HepG2 (cell line): ENCODE data around the gene SPRN. TPM values are rescaled to one million over a fixed set of nuclear protein-coding genes. Genes with fewer than 3 reads are reported as not detected.
A peak's percentile ranks its signal among the peaks of the same experiment; 100 is the strongest.

Source experiments
- ARNTL ChIP-seq: sonication (generic); formaldehyde crosslinking; IDR thresholded peaks from 2 replicates; pipeline ENCODE4 v1.4.0; 2020; ENCODE audit warnings: mild to moderate bottlenecking, missing genetic modification reagents
- JUND ChIP-seq: sonication (generic); formaldehyde crosslinking; IDR thresholded peaks from 2 replicates; pipeline ENCODE4 v1.8.0; 2022; ENCODE audit warnings: mild to moderate bottlenecking, missing genetic modification reagents
- NFIC ChIP-seq: IDR thresholded peaks from 2 replicates; pipeline ENCODE4 v1.6.1; 2012; ENCODE audit warnings: mild to moderate bottlenecking, low read length, inconsistent platforms
- NR1H2 ChIP-seq: sonication (generic); formaldehyde crosslinking; IDR thresholded peaks from 2 replicates; pipeline ENCODE4 v1.8.1; 2022; ENCODE audit warnings: low read depth, missing genetic modification reagents, borderline replicate concordance
- SALL1 ChIP-seq: sonication (generic); formaldehyde crosslinking; IDR thresholded peaks from 2 replicates; pipeline ENCODE4 v1.8.0; 2022; ENCODE audit warnings: mild to moderate bottlenecking, missing genetic modification reagents
- SRSF4 ChIP-seq: fragments of 200-400 bp; formaldehyde crosslinking; IDR thresholded peaks from one replicate; pipeline ENCODE4 v1.6.1; 2018; ENCODE audit warnings: mild to moderate bottlenecking, low read depth, low read length, moderate library complexity; ENCODE audit not compliant: poor library complexity, severe bottlenecking
- ZBTB42 ChIP-seq: sonication (generic); formaldehyde crosslinking; IDR thresholded peaks from 2 replicates; pipeline ENCODE4 v1.5.0; 2020; ENCODE audit warnings: mild to moderate bottlenecking, missing genetic modification reagents
- ZNF34 ChIP-seq: sonication (generic); formaldehyde crosslinking; IDR thresholded peaks from 2 replicates; pipeline ENCODE4 v1.4.0; 2020; ENCODE audit warnings: mild to moderate bottlenecking, missing genetic modification reagents, borderline replicate concordance
- ZNF350 ChIP-seq: sonication (generic); formaldehyde crosslinking; IDR thresholded peaks from 2 replicates; pipeline ENCODE4 v1.4.0; 2020; ENCODE audit warnings: mild to moderate bottlenecking, low read depth, missing genetic modification reagents, borderline replicate concordance
- ZNF501 ChIP-seq: sonication (generic); formaldehyde crosslinking; IDR thresholded peaks from 2 replicates; pipeline ENCODE4 v1.5.1; 2020; ENCODE audit warnings: mild to moderate bottlenecking, moderate library complexity, missing genetic modification reagents
- ZNF510 ChIP-seq: sonication (generic); formaldehyde crosslinking; IDR thresholded peaks from 2 replicates; pipeline ENCODE4 v1.4.0; 2020; ENCODE audit warnings: low read depth, mild to moderate bottlenecking, missing genetic modification reagents
- ZNF724P ChIP-seq: sonication (generic); formaldehyde crosslinking; IDR thresholded peaks from 2 replicates; pipeline ENCODE4 v1.8.0; 2022; ENCODE audit warnings: missing genetic modification reagents, borderline replicate concordance
- ZNF878 ChIP-seq: sonication (generic); formaldehyde crosslinking; IDR thresholded peaks from 2 replicates; pipeline ENCODE4 v1.8.1; 2023; ENCODE audit warnings: mild to moderate bottlenecking, missing genetic modification reagents, moderate library complexity
- polyA plus RNA-seq, 8 experiments: library from polyadenylated mRNA; depleted of rRNA in 3 of 8; stranded (reverse) in 7 of 8; unstranded in 1 of 8; fragments of >200 nt; fragmentation: Illumina TruSeq in 4 of 8; extraction: Trizol in 4 of 8; gene quantifications; 2 replicates each; pipeline versions ENCODE4 v1.2.1 to v1.2.3, GENCODE V29; 2011 to 2016; ENCODE audit warnings: low read depth in 4 of 8, missing spikeins in 1 of 8, mixed read lengths in 1 of 8; ENCODE audit not compliant: insufficient read depth in 1 of 8
- total RNA-seq, 5 experiments: library from RNA; depleted of rRNA; stranded (reverse); fragments of >200 nt; fragmentation: Illumina TruSeq; extraction: Trizol; gene quantifications; 2 replicates each; pipeline ENCODE4 v1.2.3, GENCODE V29; 2016; ENCODE audit warnings: low read depth in 1 of 5
- TF ChIP-seq, protein P1 (sequence below): sonication (generic); formaldehyde crosslinking; IDR thresholded peaks from 2 replicates; pipeline ENCODE4 v1.4.0; 2020; ENCODE audit warnings: missing genetic modification reagents, borderline replicate concordance
- TF ChIP-seq, protein P2 (sequence below): sonication (generic); formaldehyde crosslinking; IDR thresholded peaks from 2 replicates; pipeline ENCODE4 v1.4.0; 2020; ENCODE audit warnings: mild to moderate bottlenecking, low read depth, missing genetic modification reagents
- TF ChIP-seq, protein P3 (sequence below): fragments of 450-650 bp; IDR thresholded peaks from 2 replicates; pipeline ENCODE4 v1.6.1; 2017; ENCODE audit warnings: mild to moderate bottlenecking
- TF ChIP-seq, protein P4 (sequence below): fragments of 450-650 bp; IDR thresholded peaks from 2 replicates; pipeline ENCODE4 v1.6.1; 2016

The SPRN gene
- total and polyA plus RNA-seq, 2 of the 13 experiments (the other 11 are each of a cell fraction or from before 2014, with no cell fraction given) = not detected

DNA sequence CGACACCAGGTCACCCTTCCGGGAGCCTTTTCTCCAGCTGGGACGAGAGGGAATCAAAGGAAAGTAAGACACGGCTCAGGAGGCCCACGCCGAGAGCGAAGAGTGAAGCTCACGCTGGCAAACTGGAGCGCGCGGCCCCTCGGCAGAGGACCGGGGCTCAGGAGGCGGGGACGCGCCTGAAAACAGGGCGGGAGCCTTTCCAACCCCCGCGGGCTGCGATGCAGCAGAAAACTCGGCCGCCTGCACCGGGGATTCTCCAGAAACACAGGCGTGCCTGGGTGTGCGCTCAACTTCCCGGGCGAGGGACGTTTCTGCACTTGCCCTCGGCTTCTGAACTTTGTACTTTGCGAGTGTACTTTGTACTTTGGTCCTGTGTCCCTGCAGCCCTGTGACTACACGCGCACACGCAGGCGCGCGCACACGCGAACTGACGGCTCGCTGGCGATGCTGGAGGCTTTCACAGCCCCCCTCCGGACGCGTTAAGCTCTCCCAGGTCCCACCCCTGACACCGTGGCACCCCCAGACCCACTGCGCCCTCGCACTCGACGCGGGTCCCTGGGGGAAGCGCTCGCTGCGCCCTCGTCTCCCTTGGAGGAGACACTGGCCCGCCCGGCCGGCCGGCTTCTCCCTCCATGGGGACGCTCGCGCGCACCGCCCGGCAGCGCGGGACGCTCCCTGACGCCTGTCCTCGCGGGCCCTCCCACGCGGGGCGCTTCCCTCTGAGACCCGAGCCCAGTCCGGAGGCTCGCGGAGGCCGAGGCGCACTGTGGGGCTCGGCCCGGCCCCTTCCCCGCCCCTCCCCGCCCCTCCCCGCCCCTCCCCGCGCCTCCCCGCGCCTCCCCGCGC lies 46.0 kb downstream of the SPRN start (continued):
- TF ChIP-seq, protein P1, sequence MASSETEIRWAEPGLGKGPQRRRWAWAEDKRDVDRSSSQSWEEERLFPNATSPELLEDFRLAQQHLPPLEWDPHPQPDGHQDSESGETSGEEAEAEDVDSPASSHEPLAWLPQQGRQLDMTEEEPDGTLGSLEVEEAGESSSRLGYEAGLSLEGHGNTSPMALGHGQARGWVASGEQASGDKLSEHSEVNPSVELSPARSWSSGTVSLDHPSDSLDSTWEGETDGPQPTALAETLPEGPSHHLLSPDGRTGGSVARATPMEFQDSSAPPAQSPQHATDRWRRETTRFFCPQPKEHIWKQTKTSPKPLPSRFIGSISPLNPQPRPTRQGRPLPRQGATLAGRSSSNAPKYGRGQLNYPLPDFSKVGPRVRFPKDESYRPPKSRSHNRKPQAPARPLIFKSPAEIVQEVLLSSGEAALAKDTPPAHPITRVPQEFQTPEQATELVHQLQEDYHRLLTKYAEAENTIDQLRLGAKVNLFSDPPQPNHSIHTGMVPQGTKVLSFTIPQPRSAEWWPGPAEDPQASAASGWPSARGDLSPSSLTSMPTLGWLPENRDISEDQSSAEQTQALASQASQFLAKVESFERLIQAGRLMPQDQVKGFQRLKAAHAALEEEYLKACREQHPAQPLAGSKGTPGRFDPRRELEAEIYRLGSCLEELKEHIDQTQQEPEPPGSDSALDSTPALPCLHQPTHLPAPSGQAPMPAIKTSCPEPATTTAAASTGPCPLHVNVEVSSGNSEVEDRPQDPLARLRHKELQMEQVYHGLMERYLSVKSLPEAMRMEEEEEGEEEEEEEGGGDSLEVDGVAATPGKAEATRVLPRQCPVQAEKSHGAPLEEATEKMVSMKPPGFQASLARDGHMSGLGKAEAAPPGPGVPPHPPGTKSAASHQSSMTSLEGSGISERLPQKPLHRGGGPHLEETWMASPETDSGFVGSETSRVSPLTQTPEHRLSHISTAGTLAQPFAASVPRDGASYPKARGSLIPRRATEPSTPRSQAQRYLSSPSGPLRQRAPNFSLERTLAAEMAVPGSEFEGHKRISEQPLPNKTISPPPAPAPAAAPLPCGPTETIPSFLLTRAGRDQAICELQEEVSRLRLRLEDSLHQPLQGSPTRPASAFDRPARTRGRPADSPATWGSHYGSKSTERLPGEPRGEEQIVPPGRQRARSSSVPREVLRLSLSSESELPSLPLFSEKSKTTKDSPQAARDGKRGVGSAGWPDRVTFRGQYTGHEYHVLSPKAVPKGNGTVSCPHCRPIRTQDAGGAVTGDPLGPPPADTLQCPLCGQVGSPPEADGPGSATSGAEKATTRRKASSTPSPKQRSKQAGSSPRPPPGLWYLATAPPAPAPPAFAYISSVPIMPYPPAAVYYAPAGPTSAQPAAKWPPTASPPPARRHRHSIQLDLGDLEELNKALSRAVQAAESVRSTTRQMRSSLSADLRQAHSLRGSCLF (CRISPR knock-in tag) = no peak
- TF ChIP-seq NFIC (no peak), ZNF350 (peak; percentile 65; the same call in 1 of the 2 replicates), ARNTL (CRISPR knock-in tag) (no peak), NR1H2 (CRISPR knock-in tag) (peak; percentile 82; the same call in 1 of the 2 replicates), ZNF510 (CRISPR knock-in tag) (no peak), ZNF724P (CRISPR knock-in tag) (peak; percentile 90; the same call in 1 of the 2 replicates), SRSF4 (no peak), JUND (peak; percentile 50; the same call in 1 of the 2 replicates), ZBTB42 (peak; percentile 66; the same call in 1 of the 2 replicates), ZNF501 (peak; percentile 55), ZNF34 (no peak), ZNF878 (CRISPR knock-in tag) (no peak), SALL1 (CRISPR knock-in tag) (peak; percentile 84)
- TF ChIP-seq, protein P2, sequence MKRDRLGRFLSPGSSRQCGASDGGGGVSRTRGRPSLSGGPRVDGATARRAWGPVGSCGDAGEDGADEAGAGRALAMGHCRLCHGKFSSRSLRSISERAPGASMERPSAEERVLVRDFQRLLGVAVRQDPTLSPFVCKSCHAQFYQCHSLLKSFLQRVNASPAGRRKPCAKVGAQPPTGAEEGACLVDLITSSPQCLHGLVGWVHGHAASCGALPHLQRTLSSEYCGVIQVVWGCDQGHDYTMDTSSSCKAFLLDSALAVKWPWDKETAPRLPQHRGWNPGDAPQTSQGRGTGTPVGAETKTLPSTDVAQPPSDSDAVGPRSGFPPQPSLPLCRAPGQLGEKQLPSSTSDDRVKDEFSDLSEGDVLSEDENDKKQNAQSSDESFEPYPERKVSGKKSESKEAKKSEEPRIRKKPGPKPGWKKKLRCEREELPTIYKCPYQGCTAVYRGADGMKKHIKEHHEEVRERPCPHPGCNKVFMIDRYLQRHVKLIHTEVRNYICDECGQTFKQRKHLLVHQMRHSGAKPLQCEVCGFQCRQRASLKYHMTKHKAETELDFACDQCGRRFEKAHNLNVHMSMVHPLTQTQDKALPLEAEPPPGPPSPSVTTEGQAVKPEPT (CRISPR knock-in tag) = no peak
- TF ChIP-seq, protein P3, sequence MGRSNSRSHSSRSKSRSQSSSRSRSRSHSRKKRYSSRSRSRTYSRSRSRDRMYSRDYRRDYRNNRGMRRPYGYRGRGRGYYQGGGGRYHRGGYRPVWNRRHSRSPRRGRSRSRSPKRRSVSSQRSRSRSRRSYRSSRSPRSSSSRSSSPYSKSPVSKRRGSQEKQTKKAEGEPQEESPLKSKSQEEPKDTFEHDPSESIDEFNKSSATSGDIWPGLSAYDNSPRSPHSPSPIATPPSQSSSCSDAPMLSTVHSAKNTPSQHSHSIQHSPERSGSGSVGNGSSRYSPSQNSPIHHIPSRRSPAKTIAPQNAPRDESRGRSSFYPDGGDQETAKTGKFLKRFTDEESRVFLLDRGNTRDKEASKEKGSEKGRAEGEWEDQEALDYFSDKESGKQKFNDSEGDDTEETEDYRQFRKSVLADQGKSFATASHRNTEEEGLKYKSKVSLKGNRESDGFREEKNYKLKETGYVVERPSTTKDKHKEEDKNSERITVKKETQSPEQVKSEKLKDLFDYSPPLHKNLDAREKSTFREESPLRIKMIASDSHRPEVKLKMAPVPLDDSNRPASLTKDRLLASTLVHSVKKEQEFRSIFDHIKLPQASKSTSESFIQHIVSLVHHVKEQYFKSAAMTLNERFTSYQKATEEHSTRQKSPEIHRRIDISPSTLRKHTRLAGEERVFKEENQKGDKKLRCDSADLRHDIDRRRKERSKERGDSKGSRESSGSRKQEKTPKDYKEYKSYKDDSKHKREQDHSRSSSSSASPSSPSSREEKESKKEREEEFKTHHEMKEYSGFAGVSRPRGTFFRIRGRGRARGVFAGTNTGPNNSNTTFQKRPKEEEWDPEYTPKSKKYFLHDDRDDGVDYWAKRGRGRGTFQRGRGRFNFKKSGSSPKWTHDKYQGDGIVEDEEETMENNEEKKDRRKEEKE = no peak
- TF ChIP-seq, protein P4, sequence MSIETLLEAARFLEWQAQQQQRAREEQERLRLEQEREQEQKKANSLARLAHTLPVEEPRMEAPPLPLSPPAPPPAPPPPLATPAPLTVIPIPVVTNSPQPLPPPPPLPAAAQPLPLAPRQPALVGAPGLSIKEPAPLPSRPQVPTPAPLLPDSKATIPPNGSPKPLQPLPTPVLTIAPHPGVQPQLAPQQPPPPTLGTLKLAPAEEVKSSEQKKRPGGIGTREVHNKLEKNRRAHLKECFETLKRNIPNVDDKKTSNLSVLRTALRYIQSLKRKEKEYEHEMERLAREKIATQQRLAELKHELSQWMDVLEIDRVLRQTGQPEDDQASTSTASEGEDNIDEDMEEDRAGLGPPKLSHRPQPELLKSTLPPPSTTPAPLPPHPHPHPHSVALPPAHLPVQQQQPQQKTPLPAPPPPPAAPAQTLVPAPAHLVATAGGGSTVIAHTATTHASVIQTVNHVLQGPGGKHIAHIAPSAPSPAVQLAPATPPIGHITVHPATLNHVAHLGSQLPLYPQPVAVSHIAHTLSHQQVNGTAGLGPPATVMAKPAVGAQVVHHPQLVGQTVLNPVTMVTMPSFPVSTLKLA = no peak
